Pancreas (tissue), 10 donors: ENCODE measurements around the gene AHSP. TPM values are rescaled to one million over a fixed set of nuclear protein-coding genes. Genes with fewer than 3 reads are reported as not detected.
"Not testable (repeated sequence)": the region's sequence is repeated elsewhere in the genome, so short reads cannot be mapped to it uniquely, and the experiment has no call there.

Source experiments
- ATAC-seq, 4 donors: fragments of 200-7000 bp; cut with Tn5 transposase; one replicate each; pipeline versions ENCODE4 v1.8.0 to v1.9.1; 2020; ENCODE audit warnings: mild to moderate bottlenecking in 4 of 4, moderate library complexity in 4 of 4
- DNase-seq, 6 donors: peaks; one replicate each; pipeline ENCODE4 v3.0.0-alpha.2; 2020
- FAIRE-seq: peaks from 2 replicates; lab custom pipeline; 2012; peaks lifted over from hg19 to GRCh38; lab: Jason Lieb, UNC
- H3K27ac ChIP-seq, 4 donors: fragments of 200-600 bp; sonication (generic); 1 replicate in 3 of 4; 2 replicates in 1 of 4; pipeline versions ENCODE4 v1.5.0 to v1.8.0; 2020
- H3K27me3 ChIP-seq, 4 donors: fragments of 200-600 bp; one replicate each; pipeline ENCODE4 v1.8.0; 2021
- H3K36me3 ChIP-seq, 3 donors: fragments of 200-600 bp; sonication (generic) in 1 of 3; one replicate each; pipeline versions ENCODE4 v1.5.0 to v1.8.0; 2020 to 2021
- H3K4me1 ChIP-seq, 3 donors: fragments of 200-600 bp; one replicate each; pipeline ENCODE4 v1.8.0; 2021
- H3K4me3 ChIP-seq, 4 donors: fragments of 200-600 bp; sonication (generic) in 2 of 4; one replicate each; pipeline versions ENCODE4 v1.5.0 to v1.8.0; 2020 to 2021
- H3K9me3 ChIP-seq, 4 donors: fragments of 200-600 bp; one replicate each; pipeline ENCODE4 v1.8.0; 2021
- WGBS, 2 donors: extraction: QIAGEN DNeasy Blood & Tissue Kit; methylation state at CpG; one replicate each; pipeline ENCODE4 v1.1.7; 2013; 5-methylcytosine and 5-hydroxymethylcytosine counted together
- intact Hi-C, 3 donors: fragments of 100-400 bp; cut with DNase I; formaldehyde crosslinking; loops; one replicate each; pipeline versions ENCODE4 v1.11.1 to v1.14.2; 2022
- polyA plus RNA-seq, 2 donors: library from polyadenylated mRNA; stranded (reverse); fragments of 200-250 nt; gene quantifications; one replicate each; pipeline ENCODE4 v1.2.3, GENCODE V29; 2013
- total RNA-seq, 6 donors: library from RNA; stranded (reverse); fragmentation: NEBNext Ultra II Directional in 4 of 6; extraction: Animal tissue kit (Norgen Biotek cat#: 25700) in 4 of 6; gene quantifications; one replicate each; pipeline versions ENCODE4 v1.2.1 to v1.2.4, GENCODE V29; 2021 to 2023
- TF ChIP-seq, protein P1 (sequence below), 4 donors: fragments of 200-600 bp; sonication (generic) in 3 of 4; IDR thresholded peaks; one replicate each; pipeline versions ENCODE4 v1.5.0 to v1.8.0; 2021; ENCODE audit warnings: antibody characterized with exemption in 4 of 4
- donor health status: healthy with polysubstance abuse.
- donor health status: DM: no; HTN: no; CAD: no; lungs with moderate emphysema.
- donor health status: DM: no; HTN: no; CAD: no.
- donor health status: control.
- donor health status: control.
- donor health status: Bipolar disorder and iron deficiency.
- donor health status: DM: yes; HTN: yes; CAD: no.
- donor health status: DM: no; HTN: no; CAD: no.
- donor health status: DM: no; HTN: no; CAD: no.
- donor health status: DM: yes; HTN: yes; CAD: no.

Gene AHSP
- total and polyA plus RNA-seq, 8 donors = not detected

DNA sequence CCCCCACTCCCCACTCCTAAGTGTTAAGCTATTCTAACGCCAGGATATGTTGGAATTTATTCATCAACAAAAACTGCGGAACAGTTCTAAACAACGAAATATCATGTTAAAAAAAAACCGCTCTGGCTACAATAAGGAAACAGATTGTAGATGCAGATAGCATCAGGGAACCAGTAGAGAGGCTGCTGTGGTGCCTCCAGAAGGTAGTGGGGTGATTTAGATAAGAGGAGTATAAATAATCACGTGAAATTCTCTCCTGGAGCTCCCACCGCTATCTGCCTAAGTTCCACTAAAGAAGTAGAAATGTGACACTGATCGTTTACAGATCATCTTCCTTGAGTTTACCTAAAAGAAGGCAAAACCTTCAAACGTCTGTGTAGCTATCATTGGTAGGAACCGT lies 8.0 kb downstream of the AHSP start:
- Histone ChIP-seq H3K9me3 (no peaks in the 10 kb centered on the region), H3K4me1 (no peaks in the 10 kb centered on the region), H3K4me3 (no peak overlapping the region), H3K36me3 (no peaks in the 10 kb centered on the region), H3K27ac (no peak overlapping the region), H3K27me3 (peaks cover 0 to 9% (median 0%) of the 10 kb centered on the region in 4 donors)
- no peak for DNase-seq
- FAIRE-seq = no peak
- 60 to 63% methylated on average over 9 of the region's 9 CpGs for WGBS, 2 donors
- TF ChIP-seq, protein P1, sequence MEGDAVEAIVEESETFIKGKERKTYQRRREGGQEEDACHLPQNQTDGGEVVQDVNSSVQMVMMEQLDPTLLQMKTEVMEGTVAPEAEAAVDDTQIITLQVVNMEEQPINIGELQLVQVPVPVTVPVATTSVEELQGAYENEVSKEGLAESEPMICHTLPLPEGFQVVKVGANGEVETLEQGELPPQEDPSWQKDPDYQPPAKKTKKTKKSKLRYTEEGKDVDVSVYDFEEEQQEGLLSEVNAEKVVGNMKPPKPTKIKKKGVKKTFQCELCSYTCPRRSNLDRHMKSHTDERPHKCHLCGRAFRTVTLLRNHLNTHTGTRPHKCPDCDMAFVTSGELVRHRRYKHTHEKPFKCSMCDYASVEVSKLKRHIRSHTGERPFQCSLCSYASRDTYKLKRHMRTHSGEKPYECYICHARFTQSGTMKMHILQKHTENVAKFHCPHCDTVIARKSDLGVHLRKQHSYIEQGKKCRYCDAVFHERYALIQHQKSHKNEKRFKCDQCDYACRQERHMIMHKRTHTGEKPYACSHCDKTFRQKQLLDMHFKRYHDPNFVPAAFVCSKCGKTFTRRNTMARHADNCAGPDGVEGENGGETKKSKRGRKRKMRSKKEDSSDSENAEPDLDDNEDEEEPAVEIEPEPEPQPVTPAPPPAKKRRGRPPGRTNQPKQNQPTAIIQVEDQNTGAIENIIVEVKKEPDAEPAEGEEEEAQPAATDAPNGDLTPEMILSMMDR (IDR thresholded peaks at IDR 0.05) = no peak
- intact Hi-C loops = no loop called here
- no peak for ATAC-seq

DNA sequence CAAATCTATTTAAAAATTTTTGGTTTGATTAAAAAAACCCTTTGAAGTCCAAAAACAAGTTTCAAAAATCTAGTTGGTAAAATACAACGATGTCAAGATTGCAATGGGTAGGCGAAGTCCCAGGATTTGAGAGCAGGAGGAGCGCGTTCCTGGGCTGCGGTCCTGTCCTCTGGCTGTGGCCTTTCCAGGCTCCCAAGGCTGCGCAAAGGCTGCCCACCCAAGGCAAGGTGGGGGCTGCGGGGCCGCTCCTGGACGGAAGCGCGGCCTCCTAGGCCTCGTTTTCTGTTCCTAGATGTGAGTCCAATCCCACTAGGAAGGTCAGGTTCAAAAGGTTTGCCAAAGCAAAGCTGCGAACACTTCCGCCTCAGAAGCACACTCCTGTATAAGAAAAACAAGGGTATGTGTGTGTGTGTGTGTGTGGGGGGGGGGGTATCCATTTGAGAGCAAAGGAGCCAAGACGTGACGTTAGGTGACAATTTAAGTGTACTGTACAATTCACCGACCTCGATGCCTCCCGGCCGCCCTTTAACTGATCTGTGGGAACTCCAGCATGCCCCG lies 9.2 kb downstream of the AHSP start:
- 66 to 75% methylated on average over 21 of the region's 21 CpGs for WGBS, 2 donors
- ATAC-seq = peak in 1 of 4 donors; percentile 21
- no peak for DNase-seq
- Histone ChIP-seq H3K9me3 (no peaks in the 10 kb centered on the region), H3K4me3 (peak overlapping the region in 1 of 4 donors; percentile 40), H3K36me3 (no peaks in the 10 kb centered on the region), H3K4me1 (no peaks in the 10 kb centered on the region), H3K27ac (no peak overlapping the region), H3K27me3 (peaks cover 0 to 9% (median 0%) of the 10 kb centered on the region in 4 donors)
- intact Hi-C loops = no loop called here
- FAIRE-seq = no peak
- TF ChIP-seq, protein P1 (IDR thresholded peaks at IDR 0.05) = no peak

DNA sequence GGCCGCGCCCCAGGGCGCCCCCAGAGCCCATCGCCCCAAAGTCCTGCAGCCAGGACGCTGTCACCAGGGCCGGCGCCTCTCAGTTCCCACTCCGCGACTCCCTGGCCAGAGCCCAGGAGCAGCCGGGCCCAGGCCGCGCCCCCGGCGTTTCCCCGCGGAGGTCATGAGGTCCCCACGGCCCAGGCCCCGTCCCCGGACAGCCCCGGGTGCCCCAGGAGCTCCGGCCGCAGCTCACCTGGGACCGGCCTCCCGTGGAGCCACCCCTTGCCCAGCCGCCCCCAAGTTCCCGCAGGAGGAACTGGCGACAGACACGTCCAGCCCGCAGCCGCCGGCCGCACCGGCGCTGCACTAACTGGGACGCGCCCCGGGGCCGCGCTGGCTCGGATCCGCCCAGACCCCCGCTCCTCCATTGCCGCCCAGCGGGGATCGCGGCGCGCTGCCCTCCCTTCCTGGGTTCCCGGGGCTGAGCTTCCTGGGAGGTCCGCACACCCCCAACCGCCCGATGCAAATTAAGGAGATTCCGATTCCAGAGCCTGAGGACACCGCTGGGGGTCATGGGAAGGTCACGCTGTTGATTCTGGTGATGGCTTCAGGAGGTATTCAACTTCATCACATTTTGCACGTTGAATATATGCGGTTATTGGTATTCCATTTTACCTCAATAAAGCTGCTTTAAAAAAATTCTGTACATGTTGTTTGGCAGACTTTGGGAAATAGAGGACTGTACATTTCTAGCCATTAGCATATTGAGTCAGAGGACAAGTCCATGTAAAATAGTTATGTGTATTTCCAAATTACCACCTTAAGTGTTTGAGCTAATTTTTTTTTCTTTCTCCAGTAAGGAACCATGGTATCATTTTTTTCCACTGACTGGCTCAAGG lies 9.9 kb downstream of the AHSP start:
- Histone ChIP-seq H3K27me3 (peaks cover 0 to 9% (median 0%) of the 10 kb centered on the region in 4 donors), H3K27ac (no peak overlapping the region)

DNA sequence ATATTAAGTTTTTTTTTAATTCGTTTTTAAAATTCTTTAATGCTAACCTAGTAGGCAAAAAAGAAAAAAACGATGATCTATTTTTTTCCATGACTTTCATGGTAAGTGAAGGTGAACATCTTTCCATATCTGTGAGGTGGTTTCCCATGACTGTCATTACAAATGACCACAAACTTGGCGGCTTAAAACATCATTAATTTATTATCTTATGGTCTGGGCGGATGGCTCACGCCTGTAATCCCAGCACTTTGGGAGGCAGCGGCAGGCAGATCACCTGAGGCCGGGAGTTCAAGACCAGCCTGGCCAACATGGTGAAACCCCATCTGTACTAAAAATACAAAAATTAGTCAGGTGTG lies 10.5 kb downstream of the AHSP start:
- intact Hi-C loops, H3K27me3 ChIP-seq, H3K4me3 ChIP-seq, H3K36me3 ChIP-seq, H3K27ac ChIP-seq, H3K9me3 ChIP-seq, ATAC-seq, DNase-seq, FAIRE-seq, H3K4me1 ChIP-seq: not testable (repeated sequence)
- 69 to 72% methylated on average over 7 of the region's 7 CpGs for WGBS, 2 donors

More for the DNA sequence above, 9.9 kb downstream of the AHSP start:
- H3K9me3 ChIP-seq = no peaks in the 10 kb centered on the region
- no peak for FAIRE-seq
- H3K4me3 ChIP-seq = peak overlapping the region; percentile 2 to 40 (median 16)
- peak in 5 of 6 donors; percentile 4 to 62 (median 33) for DNase-seq
- TF ChIP-seq, protein P1 (IDR thresholded peaks at IDR 0.05) = no peak
- WGBS, 2 donors = 6% methylated on average over 41 to 57 of the region's 57 CpGs
- intact Hi-C loops = no loop called here
- peak in 3 of 4 donors; percentile 40 to 64 (median 62) for ATAC-seq
- H3K4me1 ChIP-seq = no peaks in the 10 kb centered on the region
- H3K36me3 ChIP-seq = no peaks in the 10 kb centered on the region

DNA sequence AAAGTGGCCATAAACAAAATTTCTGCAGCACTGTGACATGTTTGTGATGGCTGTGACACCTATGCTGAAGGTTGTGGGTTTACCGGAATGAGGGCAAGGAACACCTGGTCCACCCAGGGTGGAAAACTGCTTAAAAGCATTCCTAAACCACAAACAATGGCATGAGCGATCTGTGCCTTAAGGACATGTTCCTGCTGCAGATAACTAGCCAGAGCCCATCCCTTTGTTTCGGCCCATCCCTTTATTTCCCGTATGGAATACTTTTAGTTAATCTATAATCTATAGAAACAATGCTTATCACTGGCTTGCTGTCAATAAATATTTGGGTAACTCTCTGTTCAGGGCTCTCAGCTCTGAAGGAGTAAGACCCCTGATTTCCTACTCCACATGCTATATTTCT lies 12.1 kb downstream of the AHSP start:
- 65 to 83% methylated on average over 4 of the region's 4 CpGs for WGBS, 2 donors

More for the DNA sequence above, 12.1 kb downstream of the AHSP start:
- DNase-seq, H3K4me1 ChIP-seq, H3K27me3 ChIP-seq, intact Hi-C loops, ATAC-seq, FAIRE-seq, H3K27ac ChIP-seq, H3K4me3 ChIP-seq, H3K9me3 ChIP-seq, H3K36me3 ChIP-seq: not testable (repeated sequence)
